GM12878 (cell line): ENCODE results near the gene CENPH. TPM values are rescaled to one million over a fixed set of nuclear protein-coding genes. Genes with fewer than 3 reads are reported as not detected.
"Not testable (repeated sequence)": the region's sequence is repeated elsewhere in the genome, so short reads cannot be mapped to it uniquely, and the experiment has no call there.

Experiments used
- ATAC-seq: fragments of 200-7000 bp; cut with Tn5 transposase; 3 replicates; pipeline ENCODE4 v1.9.1; 2020; ENCODE audit warnings: mild to moderate bottlenecking, moderate library complexity
- BruUV-seq: library from RNA; stranded (reverse); fragments of 400-500 nt; replicated peaks from 2 replicates; lab custom pipeline; 2021; lab: Mats Ljungman, UMichigan
- CTCF ChIA-PET: fragments of 300-600 bp; sonication (Branson Sonifier 250); formaldehyde crosslinking; extraction: SDS; loops from one replicate; lab custom pipeline; 2021; ENCODE audit warnings: inconsistent platforms; lab: Yijun Ruan, JAX
- POLR2A ChIA-PET: fragments of 350-600 bp; formaldehyde crosslinking; extraction: SDS; loops from one replicate; lab custom pipeline; 2021; ENCODE audit warnings: inconsistent platforms; lab: Charles Lee
- RAD21 ChIA-PET: fragments of 300-600 bp; sonication (Branson Sonifier 250); formaldehyde crosslinking; loops from one replicate; lab custom pipeline; 2023; ENCODE audit warnings: antibody characterized with exemption; ENCODE audit not compliant: unreplicated experiment; lab: Charles Lee
- SMC1A ChIA-PET: fragments of 300-600 bp; sonication (Branson Sonifier 250); formaldehyde crosslinking; loops from one replicate; lab custom pipeline; 2023; ENCODE audit not compliant: unreplicated experiment, uncharacterized antibody; lab: Charles Lee
- DNase-seq: peaks from one replicate; pipeline ENCODE4 v3.0.0-alpha.2; 2011; ENCODE audit warnings: low read depth, low spot score
- FAIRE-seq: peaks from 3 replicates; lab custom pipeline; 2011; peaks lifted over from hg19 to GRCh38; lab: Jason Lieb, UNC
- H2AFZ ChIP-seq: 2 replicates; pipeline ENCODE4 v1.6.0; 2011; ENCODE audit warnings: low read depth, low read length, control low read depth; ENCODE audit not compliant: control insufficient read depth
- H3K27ac ChIP-seq: 2 replicates; pipeline ENCODE4 v1.5.1; 2011; ENCODE audit warnings: control low read depth; ENCODE audit not compliant: control insufficient read depth, insufficient read depth
- H3K27me3 ChIP-seq, 2 experiments: replicated peaks in 1 of 2; 2 replicates each; pipeline versions ENCODE4 v1.6.0 to v1.6.1; 2011; ENCODE audit warnings: low read length in 1 of 2; ENCODE audit not compliant: control insufficient read depth in 2 of 2, insufficient read depth in 2 of 2
- H3K36me3 ChIP-seq, 2 experiments: 2 replicates each; pipeline ENCODE4 v1.5.1; 2011; ENCODE audit warnings: low read length in 1 of 2; ENCODE audit not compliant: control insufficient read depth in 2 of 2, insufficient read depth in 2 of 2
- H3K4me1 ChIP-seq: 2 replicates; pipeline ENCODE4 v1.6.1; 2011; ENCODE audit warnings: mild to moderate bottlenecking, low read length, moderate library complexity, mixed read lengths; ENCODE audit not compliant: control insufficient read depth, insufficient read depth
- H3K4me2 ChIP-seq: 2 replicates; pipeline ENCODE4 v1.6.0; 2011; ENCODE audit warnings: control low read depth; ENCODE audit not compliant: control insufficient read depth, insufficient read depth
- H3K4me3 ChIP-seq: fragments of 200-600 bp; sonication (generic); 2 replicates; pipeline ENCODE4 v1.5.1; 2016
- H3K79me2 ChIP-seq: 2 replicates; pipeline ENCODE4 v1.6.0; 2011; ENCODE audit warnings: low read length; ENCODE audit not compliant: control insufficient read depth, insufficient read depth
- H3K9ac ChIP-seq: 2 replicates; pipeline ENCODE4 v1.8.0; 2011; ENCODE audit warnings: low read length, control low read depth, mixed read lengths; ENCODE audit not compliant: control insufficient read depth, insufficient read depth
- H3K9me3 ChIP-seq: replicated peaks from 3 replicates; pipeline ENCODE4 v1.5.1; 2011; ENCODE audit warnings: mild to moderate bottlenecking, low read length; ENCODE audit not compliant: control insufficient read depth, insufficient read depth
- H4K20me1 ChIP-seq: 2 replicates; pipeline ENCODE4 v1.6.0; 2011; ENCODE audit not compliant: control insufficient read depth, insufficient read depth
- DPF2 ChIP-seq: fragments of 450-650 bp; IDR thresholded peaks from 2 replicates; pipeline ENCODE4 v1.6.1; 2017; ENCODE audit warnings: mild to moderate bottlenecking
- E4F1 ChIP-seq: fragments of 450-650 bp; IDR thresholded peaks from 2 replicates; pipeline ENCODE4 v1.6.1; 2018; ENCODE audit warnings: borderline replicate concordance, mild to moderate bottlenecking; ENCODE audit not compliant: partially characterized antibody
- FOXM1 ChIP-seq: IDR thresholded peaks from 2 replicates; pipeline ENCODE4 v1.6.1; 2012; ENCODE audit warnings: low read depth, mild to moderate bottlenecking, inconsistent platforms, low read length, moderate library complexity
- KDM1A ChIP-seq: fragments of 200-600 bp; sonication (generic); IDR thresholded peaks from 2 replicates; pipeline ENCODE4 v1.6.1; 2016; ENCODE audit warnings: borderline replicate concordance
- MLLT1 ChIP-seq: fragments of 450-650 bp; IDR thresholded peaks from 2 replicates; pipeline ENCODE4 v1.6.1; 2016; ENCODE audit warnings: mild to moderate bottlenecking
- NFYB ChIP-seq: IDR thresholded peaks from 2 replicates; pipeline ENCODE4 v1.6.1; 2011; ENCODE audit warnings: low read depth, mild to moderate bottlenecking, low read length, improper control_type of control experiment, moderate library complexity; ENCODE audit not compliant: insufficient read depth
- NKRF ChIP-seq: fragments of 450-650 bp; conservative IDR thresholded peaks from 2 replicates; pipeline ENCODE4 v1.6.1; 2017; ENCODE audit warnings: mild to moderate bottlenecking, moderate library complexity
- POLR2A ChIP-seq: IDR thresholded peaks from 2 replicates; pipeline ENCODE4 v1.6.1; 2011; ENCODE audit warnings: low read depth, mild to moderate bottlenecking, low read length
- RFX5 ChIP-seq: IDR thresholded peaks from 2 replicates; pipeline ENCODE4 v1.6.1; 2011; ENCODE audit warnings: low read depth, low read length, improper control_type of control experiment
- SMAD1 ChIP-seq: fragments of 450-650 bp; IDR thresholded peaks from 2 replicates; pipeline ENCODE4 v1.6.1; 2018; ENCODE audit warnings: mild to moderate bottlenecking, low read depth; ENCODE audit not compliant: partially characterized antibody
- SUZ12 ChIP-seq: fragments of 200-600 bp; sonication (generic); IDR thresholded peaks from one replicate; pipeline ENCODE4 v1.6.1; 2018; ENCODE audit warnings: antibody characterized with exemption, mild to moderate bottlenecking; ENCODE audit not compliant: unreplicated experiment
- USF2 ChIP-seq: IDR thresholded peaks from 2 replicates; pipeline ENCODE4 v1.6.1; 2011; ENCODE audit warnings: low read depth, low read length, improper control_type of control experiment, borderline replicate concordance
- ZNF217 ChIP-seq: fragments of 450-650 bp; IDR thresholded peaks from 2 replicates; pipeline ENCODE4 v1.6.1; 2017; ENCODE audit warnings: antibody characterized with exemption, mild to moderate bottlenecking
- WGBS: methylation state at CpG from one replicate; pipeline ENCODE4 v1.1.6; 2016; ENCODE audit warnings: low lambda C conversion rate; ENCODE audit not compliant: insufficient replicate concordance, insufficient coverage; ENCODE audit errors: missing lambda C conversion rate; 5-methylcytosine and 5-hydroxymethylcytosine counted together
- in situ Hi-C: fragments of 300-500 bp; cut with MboI; formaldehyde crosslinking; loops from 9 replicates; pipeline ENCODE4 v1.14.3; 2018; ENCODE audit warnings: mixed read lengths
- intact Hi-C: fragments of 100-400 bp; cut with micrococcal nuclease; formaldehyde crosslinking; loops from one replicate; pipeline ENCODE4 v1.14.2; 2022; ENCODE audit not compliant: unreplicated experiment
- polyA plus RNA-seq, 11 experiments: library from polyadenylated mRNA; depleted of rRNA in 4 of 11; unstranded in 6 of 11; stranded (reverse) in 5 of 11; fragments of >200 nt; fragmentation: Nextera tagmentation in 4 of 11; fragmentation: Illumina TruSeq in 1 of 11; extraction: Ambion mirVana in 4 of 11; extraction: Trizol in 1 of 11; gene quantifications; 1 replicate in 1 of 11; 2 replicates in 10 of 11; pipeline versions ENCODE4 v1.2.1 to v1.2.3, GENCODE V29; 2011 to 2016; ENCODE audit warnings: inconsistent platforms in 2 of 11, missing spikeins in 2 of 11, low read depth in 1 of 11
- total RNA-seq, 4 experiments: library from RNA; depleted of rRNA in 3 of 4; stranded (reverse); fragments of >200 nt in 3 of 4; fragmentation: Illumina TruSeq in 1 of 4; extraction: Trizol in 1 of 4; gene quantifications; 2 replicates each; pipeline versions ENCODE4 v1.2.1 to v1.2.3, GENCODE V29; 2013 to 2021

The CENPH gene
- total and polyA plus RNA-seq, 10 of the 15 experiments (the other 5 are each of a cell fraction or from before 2014, with no cell fraction given), result 7.3 to 65.6 (median 45.9) TPM

- TF ChIP-seq ZNF217, result no peak
- peak; percentile 68; the same call in 1 of the 2 replicates for TF ChIP-seq MLLT1
- TF ChIP-seq NFYB, result no peak
- no peak for TF ChIP-seq KDM1A
- TF ChIP-seq NKRF, result peak; percentile 99
- TF ChIP-seq USF2, result no peak
- TF ChIP-seq POLR2A, result peak; percentile 82
- TF ChIP-seq E4F1, result no peak
- TF ChIP-seq FOXM1, result no peak
- TF ChIP-seq RFX5, result no peak
- TF ChIP-seq SMAD1, result no peak
- no peak for TF ChIP-seq DPF2
- TF ChIP-seq SUZ12, result no peak
- TF ChIP-seq, all 136 proteins: peak for 43
Observed at GRCh38 chr5:69189162-69190086, at the start of gene CENPH (continued).

GRCh38 chr5:69140239-69140638 is 49.1 kb upstream of the CENPH start:
- SMC1A ChIA-PET, H2AFZ ChIP-seq, FAIRE-seq, H3K9me3 ChIP-seq, H3K27me3 ChIP-seq, DNase-seq, in situ Hi-C loops, H4K20me1 ChIP-seq, ATAC-seq, H3K79me2 ChIP-seq, BruUV-seq, H3K36me3 ChIP-seq, H3K9ac ChIP-seq, H3K27ac ChIP-seq, H3K4me2 ChIP-seq, RAD21 ChIA-PET, H3K4me1 ChIP-seq, intact Hi-C loops, POLR2A ChIA-PET, H3K4me3 ChIP-seq: not testable (repeated sequence)
- WGBS, result 83% methylated on average over 4 of the region's 4 CpGs
- CTCF ChIA-PET, result interaction anchor here (1.2 to 1.3 kb wide), 2 partner anchors 50 to 132 kb away, joined by 3 read pairs; no protein-coding TSS in a partner anchor
